Anterior cingulate cortex (tissue), 58 donors: ENCODE data around the gene PCNA.
A peak's percentile ranks its signal among the peaks of the same experiment; 100 is the strongest.
"Not testable (repeated sequence)": the region's sequence is repeated elsewhere in the genome, so short reads cannot be mapped to it uniquely, and the experiment has no call there.

Source experiments
- DNase-seq, 58 donors: peaks; one replicate each; lab custom pipeline; 2025; lab: John Stamatoyannopoulos, UW

PCNA gene

DNA sequence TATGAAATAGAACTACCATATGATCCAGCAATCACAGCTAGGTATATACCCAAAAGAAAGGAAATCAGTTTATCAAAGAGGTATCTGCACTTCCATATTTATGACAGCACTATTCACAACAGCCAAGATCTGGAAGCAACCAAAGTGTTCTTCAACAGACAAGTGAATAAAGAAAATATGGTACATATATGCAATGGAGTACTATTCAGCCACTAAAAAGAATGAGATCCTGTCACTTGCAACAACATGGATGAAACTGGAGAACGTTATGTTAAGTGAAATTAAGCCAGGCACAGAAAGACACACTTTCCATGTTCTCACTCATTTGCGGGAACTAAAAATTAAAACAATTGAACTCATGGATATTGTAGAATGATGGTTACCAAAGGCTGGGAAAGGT lies 15.3 kb downstream of the PCNA start:
- DNase-seq, result no peak

DNA sequence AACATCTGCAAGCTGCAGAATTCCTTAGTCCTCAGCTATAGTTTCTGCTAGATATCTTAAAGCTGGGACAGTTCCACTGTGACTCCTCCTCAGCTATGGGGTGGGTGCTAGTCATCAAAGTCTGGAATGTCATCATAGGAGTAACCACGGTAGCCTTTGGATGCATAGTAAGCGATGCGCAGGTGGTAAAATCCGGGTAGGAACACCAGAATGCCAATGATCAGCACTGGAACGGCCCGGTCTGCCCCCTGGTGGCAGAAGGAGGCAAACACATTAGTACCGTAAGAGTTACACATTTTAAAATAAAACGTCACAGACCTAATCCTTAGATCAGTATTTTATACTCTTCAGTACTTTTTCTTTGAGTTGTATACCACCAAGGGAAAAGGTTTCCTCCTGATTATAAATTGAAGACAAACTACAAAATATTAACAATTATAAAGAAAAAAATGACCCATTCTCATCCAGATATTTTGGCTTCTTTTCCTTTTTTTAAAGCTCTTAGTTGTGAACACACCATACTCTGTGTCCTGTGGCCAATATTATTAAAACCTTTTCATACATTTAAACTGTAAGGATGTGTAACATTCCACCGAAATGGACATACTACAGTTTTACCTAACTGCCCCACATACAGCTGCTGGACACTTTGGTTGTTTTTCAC lies 18.9 kb downstream of the PCNA start:
- peak in 56 of 58 donors; percentile 5 to 92 (median 50) for DNase-seq

DNA sequence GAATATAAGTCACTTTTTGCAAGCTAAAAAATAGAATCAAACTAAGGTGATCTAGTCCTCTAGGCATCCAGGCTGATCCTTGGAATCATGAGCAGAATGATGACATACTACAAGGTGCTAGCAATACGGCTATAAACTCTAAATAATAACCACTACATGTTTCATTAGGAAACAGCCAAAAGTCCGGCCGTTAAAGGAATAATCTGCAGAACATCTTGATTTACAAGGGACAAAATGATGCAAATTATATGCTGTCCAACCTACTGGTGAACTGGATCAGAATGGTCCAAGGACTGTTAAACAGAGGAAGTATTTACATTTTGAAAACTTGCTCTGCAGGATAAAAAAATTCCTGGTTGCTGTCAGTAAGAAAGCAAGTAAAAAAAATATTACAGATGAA lies 19.8 kb downstream of the PCNA start:
- not testable (repeated sequence) for DNase-seq

DNA sequence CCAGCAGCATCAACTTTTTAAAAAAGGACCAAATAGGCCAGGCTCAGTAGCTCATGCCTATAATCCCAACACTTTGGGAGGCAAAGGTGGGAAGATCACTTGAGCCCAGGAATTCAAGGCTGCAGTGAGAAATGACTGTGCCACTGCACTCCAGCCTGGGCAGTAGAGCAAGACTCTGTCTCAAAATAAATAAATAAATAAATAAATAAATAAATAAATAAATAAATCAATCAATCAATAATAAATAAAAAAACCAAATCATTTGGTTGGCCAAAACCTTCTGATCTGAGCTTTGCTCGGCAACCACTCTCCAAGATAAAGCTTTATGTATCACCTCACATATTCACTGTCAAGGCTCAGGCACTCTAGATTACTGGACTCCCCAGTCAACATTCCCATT lies 20.7 kb downstream of the PCNA start:
- not testable (repeated sequence) for DNase-seq

DNA sequence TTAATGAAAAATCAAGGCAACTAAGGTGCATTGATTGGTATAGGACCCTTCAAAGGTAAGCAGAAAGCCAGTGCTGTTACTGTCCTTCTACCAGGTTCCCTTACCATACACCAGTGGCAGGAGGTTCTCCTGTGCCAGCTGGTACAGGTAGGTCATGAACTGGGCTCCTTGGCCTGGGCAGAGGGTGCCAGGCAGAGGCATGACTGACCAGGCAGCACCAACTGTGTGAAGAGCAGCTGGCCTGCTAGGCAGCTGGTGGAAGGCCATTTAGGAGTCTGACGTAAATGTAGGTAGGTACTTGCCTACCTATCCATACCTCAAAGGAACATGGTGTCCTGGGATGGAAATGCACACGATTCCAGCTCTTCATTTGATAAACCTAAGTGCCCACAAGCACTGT lies 23.3 kb downstream of the PCNA start:
- DNase-seq, result no peak

DNA sequence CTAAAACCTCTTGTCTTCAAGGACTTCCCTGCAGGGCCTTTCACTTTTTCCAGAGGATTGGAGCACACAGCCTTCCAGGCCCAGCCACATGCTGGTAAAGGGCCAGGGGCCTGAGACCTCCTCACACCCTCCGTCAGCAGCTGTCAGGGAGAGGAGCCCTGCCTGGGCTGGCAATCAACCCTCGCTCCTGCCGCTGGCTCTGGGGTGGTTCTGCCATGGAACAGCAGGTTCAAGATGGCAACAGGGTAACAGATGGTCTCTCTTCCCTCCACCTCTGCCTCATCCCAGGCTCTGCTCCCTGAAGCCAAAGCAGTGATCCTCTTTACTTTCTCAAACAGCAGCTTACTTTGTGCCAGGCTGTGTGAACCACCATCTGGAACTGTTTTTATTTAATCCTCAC lies 23.8 kb downstream of the PCNA start:
- no peak for DNase-seq

DNA sequence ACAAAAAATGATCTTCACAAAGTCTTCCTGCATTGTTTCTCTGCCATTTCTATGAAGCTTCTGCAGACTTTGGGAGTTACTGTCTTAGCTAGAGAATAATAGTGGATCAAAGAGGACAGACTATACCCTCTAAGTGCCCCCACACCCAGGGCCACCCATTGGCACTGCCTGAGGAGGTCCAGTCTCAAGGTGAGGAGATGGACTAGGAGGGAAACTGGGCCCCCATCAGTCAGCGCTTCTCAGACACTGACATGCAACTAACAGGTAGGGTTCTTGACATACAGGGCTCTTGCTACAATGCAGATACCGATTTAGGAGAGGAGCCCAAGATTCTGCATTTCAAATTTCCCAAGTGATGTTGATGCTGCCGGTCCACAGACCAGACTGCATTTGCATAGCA lies 24.3 kb downstream of the PCNA start:
- no peak for DNase-seq

DNA sequence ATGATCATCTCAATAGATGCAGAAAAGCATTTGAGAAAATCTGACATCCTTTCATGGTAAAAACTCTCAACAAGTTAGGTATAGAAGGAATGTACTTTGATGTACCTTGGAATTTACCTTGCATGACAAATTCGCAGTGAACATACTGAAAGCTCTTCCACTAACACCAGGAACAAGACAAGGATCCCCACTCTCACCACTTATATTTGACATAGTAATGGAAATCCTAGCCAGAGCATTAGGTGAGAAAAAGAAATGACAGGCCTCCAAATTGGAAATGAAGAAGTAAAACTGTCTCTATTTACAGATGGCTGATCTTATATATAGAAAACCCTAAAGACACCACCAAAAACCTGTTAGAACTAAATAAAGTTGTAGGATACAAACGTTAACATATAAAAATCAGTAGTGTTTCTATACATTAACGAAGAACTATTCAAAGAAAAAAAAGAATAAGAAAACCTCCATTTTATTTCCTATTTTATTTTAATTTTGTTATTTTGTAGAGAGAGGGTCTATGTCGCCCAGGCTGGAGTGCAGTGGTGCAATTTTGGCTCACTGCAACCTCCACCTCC lies 26.9 kb downstream of the PCNA start:
- DNase-seq, result no peak

DNA sequence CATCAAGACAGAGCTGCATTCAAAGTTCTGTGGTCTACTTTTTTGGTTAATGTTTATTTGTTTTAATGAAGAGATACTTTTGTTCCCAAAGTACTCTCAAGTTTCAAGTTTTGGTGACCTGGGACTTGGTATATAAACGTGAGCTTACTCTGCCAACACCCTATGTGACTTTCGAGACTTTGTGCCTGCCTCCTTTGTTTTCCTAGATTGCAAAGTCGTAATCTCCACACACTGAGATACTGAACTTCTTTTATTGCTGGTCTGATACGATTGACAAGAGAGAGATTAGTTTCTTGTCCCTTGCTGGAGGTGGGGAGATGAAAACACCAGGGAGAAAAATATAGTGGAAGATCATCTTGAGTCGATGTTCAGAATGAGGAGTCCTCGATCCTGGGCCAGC lies 27.9 kb downstream of the PCNA start:
- no peak for DNase-seq

DNA sequence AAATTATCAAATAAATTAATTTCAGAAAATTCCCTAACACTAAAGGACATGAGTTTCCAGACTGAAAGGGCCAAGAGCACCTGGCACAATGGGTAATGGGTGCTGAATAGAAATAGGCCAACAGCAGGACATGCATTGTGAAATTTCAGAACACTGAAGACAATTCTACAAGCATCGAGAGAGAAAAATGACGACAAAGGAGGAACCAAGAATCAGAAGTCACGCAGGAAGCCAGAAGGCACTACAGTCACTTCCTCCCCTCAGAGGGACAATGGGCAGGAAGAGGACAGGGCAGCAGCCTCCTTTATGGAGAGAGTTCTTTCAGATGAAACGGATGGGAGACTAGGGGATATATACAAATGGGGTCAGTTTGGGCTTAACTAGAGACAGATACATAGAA lies 29.6 kb downstream of the PCNA start:
- DNase-seq, result peak in 7 of 58 donors; percentile 6 to 14 (median 9)

DNA sequence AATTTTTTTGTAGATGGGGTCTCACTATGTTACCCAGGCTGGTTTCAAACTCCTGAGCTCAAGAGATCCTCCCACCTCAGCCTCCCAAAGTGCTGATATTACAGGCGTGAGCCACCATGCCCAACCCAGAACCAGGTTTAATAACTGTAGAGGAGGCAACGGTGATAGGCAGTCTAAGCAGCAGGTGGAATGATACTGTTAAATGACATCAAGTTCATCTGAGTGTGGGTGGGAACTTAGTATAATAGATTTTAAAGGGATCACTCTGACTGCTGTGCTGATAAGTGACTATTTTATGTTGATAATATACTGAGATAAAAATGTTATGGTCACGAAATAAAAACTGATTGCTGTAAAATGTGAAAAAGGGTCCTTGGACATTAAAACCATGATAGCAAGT lies 31.1 kb downstream of the PCNA start:
- DNase-seq, result no peak

DNA sequence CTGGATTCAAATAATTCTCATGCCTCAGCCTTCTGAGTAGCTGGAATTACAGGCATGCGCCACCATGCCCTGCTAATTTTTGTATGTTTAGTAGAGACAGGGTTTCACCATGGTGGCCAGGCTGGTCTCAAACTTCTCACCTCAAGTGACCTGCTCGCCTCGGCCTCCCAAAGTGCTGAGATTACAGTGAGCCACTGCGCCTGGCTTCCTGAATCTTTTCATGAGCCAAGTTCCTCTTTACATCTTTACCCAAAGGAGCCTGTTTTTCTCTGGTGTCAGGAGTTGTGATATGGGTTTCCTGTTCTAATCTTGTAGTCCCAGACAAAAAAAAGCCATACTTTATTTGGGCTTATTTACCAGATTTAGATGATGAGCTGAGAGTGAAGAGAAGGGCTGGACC lies 34.4 kb downstream of the PCNA start:
- peak in 1 of 58 donors; percentile 8 for DNase-seq

DNA sequence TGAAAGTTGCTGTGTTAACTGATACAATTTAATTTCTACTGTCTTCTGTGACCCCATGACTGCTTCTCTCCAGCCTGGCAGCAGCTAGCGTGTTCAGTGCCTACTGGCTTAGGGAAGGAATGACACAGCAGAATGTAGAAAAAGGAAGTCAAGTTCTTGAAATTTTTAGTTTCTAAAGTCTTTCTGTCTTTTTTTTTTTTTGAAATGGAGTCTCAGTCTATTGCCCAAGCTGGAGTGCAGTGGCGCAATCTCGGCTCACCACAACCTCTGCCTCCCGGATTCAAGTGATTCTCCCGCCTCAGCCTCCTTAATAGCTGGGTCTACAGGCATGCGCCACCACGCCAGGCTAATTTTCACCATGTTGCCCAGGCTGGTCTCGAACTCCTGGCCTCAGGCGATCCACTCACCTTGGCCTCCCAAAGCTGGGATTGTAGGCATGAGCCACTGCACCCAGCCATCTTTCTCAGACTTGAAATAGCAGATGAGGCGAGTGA lies 39.3 kb downstream of the PCNA start:
- DNase-seq, result peak in 7 of 58 donors; percentile 3 to 48 (median 17)

DNA sequence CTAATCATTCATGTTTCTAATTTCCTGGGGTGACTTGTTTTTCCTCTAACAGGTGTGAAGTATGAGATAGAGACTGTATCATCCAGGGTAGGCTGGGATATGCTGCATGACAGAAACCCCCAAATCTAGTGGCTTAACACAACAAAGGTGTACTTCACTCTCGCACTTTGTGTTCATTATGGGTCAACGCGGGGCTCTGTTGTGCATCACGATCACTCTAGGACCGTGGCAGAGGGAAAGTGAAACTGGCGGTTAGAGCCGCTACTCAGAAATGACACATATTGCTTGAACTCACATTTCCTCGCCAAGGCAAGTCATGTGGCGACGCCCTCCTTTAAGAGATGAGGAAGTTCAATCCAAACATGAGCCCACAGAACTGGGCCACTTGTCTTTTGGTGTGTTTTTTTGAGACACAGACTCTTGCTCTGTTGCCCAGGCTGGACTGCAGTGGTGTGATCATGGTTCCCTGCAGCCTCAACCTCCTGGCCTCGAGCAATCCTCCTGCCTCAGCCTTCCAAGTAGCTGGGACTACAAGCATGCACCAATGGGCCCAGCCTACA lies 41.3 kb downstream of the PCNA start:
- peak in 22 of 58 donors; percentile 5 to 53 (median 19) for DNase-seq

DNA sequence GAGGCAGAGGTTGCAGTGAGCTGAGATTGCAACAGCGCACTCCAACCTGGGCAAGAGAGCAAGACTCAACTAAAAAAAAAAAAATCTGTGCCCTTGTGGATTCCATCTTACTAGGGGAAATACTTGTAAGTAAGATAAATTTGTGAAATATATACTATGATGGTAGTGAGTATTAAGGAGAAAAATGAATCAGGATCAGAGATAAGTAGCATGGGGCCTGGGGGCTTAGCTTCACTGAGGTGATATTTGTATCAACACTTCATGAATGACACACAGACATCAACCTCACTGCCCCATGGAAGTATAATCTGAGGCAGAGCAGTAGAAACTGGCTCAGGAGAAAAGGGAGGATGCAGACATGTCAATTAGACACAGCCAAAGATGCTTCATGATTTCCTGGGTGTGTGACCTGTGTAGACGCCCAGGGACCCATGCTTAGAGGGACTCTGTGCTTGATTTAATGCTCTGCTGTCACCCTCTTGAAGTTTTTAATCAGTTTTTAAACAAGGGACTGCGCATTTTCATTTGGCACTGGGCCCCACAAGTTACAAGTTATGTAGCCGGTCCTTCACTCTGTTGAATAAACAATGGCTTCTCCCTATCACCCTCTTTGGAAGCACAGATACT lies 41.9 kb downstream of the PCNA start:
- no peak for DNase-seq

DNA sequence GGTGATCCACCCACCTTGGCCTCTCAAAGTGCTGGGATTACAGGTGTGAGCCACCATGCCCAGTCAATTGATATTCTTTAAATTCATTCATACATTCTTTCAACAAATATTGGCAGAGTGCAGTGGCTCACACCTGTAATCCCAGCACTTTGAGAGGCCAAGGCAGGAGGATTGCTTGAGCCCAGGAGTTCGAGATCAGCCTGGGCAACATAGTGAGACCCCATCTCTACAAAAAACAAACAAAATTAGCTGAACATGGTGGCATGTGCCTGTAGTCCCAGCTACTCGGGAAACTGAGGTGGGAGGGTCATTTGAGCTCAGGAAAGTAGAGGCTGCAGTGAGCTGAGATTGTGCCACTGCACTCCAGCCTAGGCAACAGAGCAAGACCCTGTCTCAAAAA lies 42.8 kb downstream of the PCNA start:
- not testable (repeated sequence) for DNase-seq

DNA sequence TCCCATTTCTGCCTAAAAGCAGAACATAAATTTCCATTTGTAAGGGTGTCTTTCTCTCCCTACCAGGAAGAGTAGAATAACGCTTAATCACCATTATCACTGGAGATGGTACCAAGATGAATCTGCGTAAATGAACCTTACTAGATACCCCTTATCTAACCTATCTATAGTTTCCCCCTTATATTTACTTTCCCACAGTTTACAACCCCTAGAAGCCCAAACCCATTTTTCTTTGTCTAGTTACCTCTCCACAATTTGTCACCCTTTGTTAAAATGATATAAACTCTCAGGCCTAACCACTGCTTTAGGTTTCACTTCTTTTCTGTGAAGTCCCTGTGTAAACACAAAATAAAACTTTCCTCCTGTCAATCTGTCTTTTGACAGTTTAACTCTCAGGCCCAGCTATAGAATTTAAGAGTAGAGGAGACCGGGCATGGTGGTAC lies 45.5 kb downstream of the PCNA start:
- DNase-seq, result no peak

DNA sequence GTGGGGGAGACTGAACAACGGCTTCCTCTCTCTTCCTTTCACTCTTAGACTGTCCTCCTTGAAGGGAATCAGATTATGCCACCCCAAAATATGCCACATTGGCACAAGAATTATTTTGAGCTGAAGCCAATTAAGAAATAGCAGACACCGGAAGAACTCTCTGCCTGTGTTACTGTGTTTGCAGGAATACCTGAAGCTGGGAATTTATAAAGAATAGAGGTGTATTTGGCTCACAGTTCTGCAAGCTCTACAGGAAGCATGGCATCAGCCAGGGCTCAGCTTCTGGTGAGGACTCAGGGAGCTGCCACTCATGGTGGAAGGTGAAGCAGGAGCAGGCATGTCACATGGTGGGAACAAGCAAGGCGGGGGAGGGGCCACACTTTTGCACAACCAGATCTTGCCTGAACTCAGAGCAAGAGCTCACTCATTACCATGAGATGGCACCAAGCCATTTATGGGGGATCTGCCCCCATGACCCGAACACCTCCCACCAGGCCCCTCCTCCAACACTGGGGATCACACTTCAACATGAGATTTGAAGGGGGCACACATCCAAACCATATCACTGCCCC lies 46.0 kb downstream of the PCNA start:
- DNase-seq, result peak in 1 of 58 donors; percentile 3

DNA sequence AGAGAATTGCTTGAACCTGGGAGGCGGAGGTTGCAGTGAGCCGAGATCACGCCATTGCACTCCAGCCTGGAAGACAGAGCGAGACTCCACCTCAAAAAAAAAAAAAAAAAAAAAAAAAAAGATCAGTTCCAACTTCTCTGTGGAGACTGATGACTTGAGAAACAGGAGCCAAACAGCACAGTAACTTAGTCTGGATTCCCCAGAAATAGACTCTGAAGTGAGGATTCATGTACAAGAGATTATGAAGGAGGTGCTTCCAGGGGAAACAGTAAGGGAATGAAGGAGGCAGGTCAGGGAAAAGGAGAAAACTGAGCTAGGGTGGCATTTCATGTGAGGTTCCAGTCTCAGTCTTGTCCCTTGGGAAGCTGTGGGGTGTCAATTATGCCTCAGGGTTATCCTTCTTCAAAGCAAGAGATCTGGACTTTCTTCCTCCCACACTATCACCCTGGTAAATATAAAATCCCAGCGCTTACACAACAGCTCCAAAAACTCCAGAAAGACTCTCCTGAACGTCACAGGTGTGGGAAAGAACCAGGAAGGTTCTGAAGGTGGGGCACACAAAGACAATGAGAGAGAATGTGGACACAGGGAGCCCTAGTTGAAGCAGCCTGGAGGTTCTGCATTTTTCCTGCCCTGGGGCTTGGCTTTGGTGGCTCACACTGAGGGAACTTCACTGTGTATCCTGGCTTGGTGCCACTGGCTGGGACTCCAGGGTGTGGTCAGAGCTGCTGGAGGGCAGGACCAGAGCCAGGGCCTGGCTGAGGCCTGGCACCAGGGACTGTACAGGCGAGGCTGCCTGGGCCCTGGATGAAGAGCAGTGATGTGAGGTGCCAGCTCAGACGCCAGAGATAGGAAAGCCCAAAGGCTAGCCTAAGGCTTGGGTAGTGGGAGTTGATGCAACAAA lies 46.8 kb downstream of the PCNA start:
- DNase-seq, result peak in 39 of 58 donors; percentile 4 to 78 (median 26)

DNA sequence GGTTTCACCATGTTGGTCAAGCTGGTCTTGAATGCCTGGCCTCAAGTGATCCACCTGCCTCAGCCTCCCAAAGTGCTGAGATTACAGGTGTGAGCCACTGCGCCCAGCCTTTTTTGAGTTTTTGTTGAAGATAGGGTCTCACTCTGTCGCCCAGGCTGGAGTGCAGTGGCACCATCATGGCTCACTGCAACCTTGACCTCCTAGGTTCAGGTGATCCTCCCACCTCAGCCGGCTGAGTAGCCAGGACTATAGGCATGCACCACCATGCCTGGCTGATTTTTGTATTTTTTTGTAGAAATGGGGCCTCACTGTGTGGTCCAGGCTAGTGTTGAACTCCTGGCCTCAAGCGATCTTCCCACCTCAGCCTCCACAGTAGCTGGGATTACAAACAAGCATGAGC lies 47.8 kb downstream of the PCNA start:
- DNase-seq, result not testable (repeated sequence)
